Sigmoid colon (tissue), 7 donors: ENCODE results near the gene RNF181. TPM values are rescaled to one million over a fixed set of nuclear protein-coding genes. Genes with fewer than 3 reads are reported as not detected.

Source experiments
- DNase-seq: peaks from one replicate; pipeline ENCODE4 v3.0.0-alpha.2; 2019
- H3K27ac ChIP-seq, 4 donors: fragments of 200-600 bp; sonication (generic); one replicate each; pipeline ENCODE4 v1.5.1; 2016 to 2019; ENCODE audit warnings: mild to moderate bottlenecking in 1 of 4
- H3K27me3 ChIP-seq, 3 donors: fragments of 200-600 bp; sonication (generic); one replicate each; pipeline ENCODE4 v1.5.1; 2019; ENCODE audit warnings: mild to moderate bottlenecking in 1 of 3
- H3K36me3 ChIP-seq, 4 donors: fragments of 200-600 bp; sonication (generic); one replicate each; pipeline ENCODE4 v1.5.1; 2016 to 2019
- H3K4me1 ChIP-seq, 4 donors: fragments of 200-600 bp; sonication (generic); one replicate each; pipeline ENCODE4 v1.5.1; 2017 to 2019
- H3K4me3 ChIP-seq, 4 donors: fragments of 200-600 bp; sonication (generic); one replicate each; pipeline ENCODE4 v1.5.1; 2017 to 2019; ENCODE audit warnings: mild to moderate bottlenecking in 2 of 4, moderate library complexity in 1 of 4
- H3K9me3 ChIP-seq, 4 donors: fragments of 200-600 bp in 3 of 4; sonication (generic) in 3 of 4; one replicate each; pipeline versions ENCODE4 v1.5.1 to v1.6.1; 2013 to 2019
- EP300 ChIP-seq, 4 donors: sonication (generic); formaldehyde crosslinking; IDR thresholded peaks; one replicate each; pipeline ENCODE4 v1.6.1; 2017; ENCODE audit warnings: antibody characterized with exemption in 4 of 4
- POLR2A ChIP-seq, 2 donors: fragments of 450-650 bp; IDR thresholded peaks; one replicate each; pipeline ENCODE4 v1.6.1; 2016; ENCODE audit warnings: antibody characterized with exemption in 2 of 2, mild to moderate bottlenecking in 2 of 2, moderate library complexity in 2 of 2
- POLR2AphosphoS5 ChIP-seq, 4 donors: sonication (generic); formaldehyde crosslinking; IDR thresholded peaks; one replicate each; pipeline ENCODE4 v1.6.1; 2017; ENCODE audit warnings: antibody characterized with exemption in 4 of 4
- WGBS, 2 donors: extraction: QIAGEN DNeasy Blood & Tissue Kit; methylation state at CpG; one replicate each; pipeline ENCODE4 v1.1.7; 2013; 5-methylcytosine and 5-hydroxymethylcytosine counted together
- intact Hi-C: fragments of 100-400 bp; cut with DNase I; formaldehyde crosslinking; loops from one replicate; pipeline ENCODE4 v1.15.1; 2023
- polyA plus RNA-seq, 3 donors: library from polyadenylated mRNA; stranded (reverse); fragments of 200-250 nt; gene quantifications; one replicate each; pipeline ENCODE4 v1.2.3, GENCODE V29; 2013
- total RNA-seq, 4 donors: library from RNA; depleted of rRNA; stranded (reverse); fragments of >200 nt; gene quantifications; one replicate each; pipeline ENCODE4 v1.1.0, GENCODE V29; 2016
- TF ChIP-seq, protein P1 (sequence below), 4 experiments: fragments of 450-650 bp in 3 of 4; fragments of 200-600 bp in 1 of 4; IDR thresholded peaks; one replicate each; pipeline ENCODE4 v1.5.1; 2016 to 2019; ENCODE audit warnings: antibody characterized with exemption in 4 of 4, mild to moderate bottlenecking in 3 of 4, moderate library complexity in 2 of 4
- donor health status: healthy with polysubstance abuse.
- donor health status: Bipolar disorder and iron deficiency.
- donor health status: healthy.

RNF181 gene
- total and polyA plus RNA-seq, 7 donors = 124 to 190 (median 165) TPM

DNA sequence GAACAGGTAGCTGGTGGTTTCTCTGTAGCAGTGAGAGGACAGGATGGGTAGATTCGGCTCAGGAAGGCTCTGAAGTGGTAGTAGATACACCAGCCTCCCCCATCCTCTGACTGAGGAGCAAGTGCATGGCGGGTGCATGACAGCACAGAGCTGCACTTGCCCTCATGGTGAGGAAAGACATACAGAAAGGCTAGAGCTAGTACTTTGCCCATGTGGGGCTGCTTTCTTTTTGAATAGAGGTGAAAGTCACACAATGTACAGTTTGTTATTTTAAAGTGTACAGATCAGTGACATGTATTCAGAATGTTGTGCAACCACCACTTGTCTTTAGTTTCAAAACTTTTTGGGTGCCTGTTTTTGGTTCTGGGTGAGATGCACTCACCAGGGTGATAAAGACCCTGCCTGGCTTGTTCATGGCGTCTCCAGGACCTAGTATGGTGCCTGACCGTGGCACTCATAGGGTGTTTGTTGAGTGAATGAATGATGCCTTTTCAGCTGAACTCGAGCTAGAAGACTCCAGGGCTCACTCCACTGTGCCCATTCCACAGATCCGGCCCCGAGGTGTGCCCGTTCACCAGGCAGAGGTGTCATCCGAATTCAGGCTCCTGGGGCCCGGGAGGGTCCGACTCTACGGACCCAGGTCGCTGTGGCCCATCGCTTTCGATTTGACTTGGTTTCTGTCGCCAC is 11.7 kb upstream of the RNF181 start:
- no peaks in the 10 kb centered on the region for H3K27me3 ChIP-seq
- peak overlapping the region; percentile 57 to 79 (median 71) for H3K4me3 ChIP-seq
- H3K4me1 ChIP-seq = peaks cover 0 to 38% (median 30%) of the 10 kb centered on the region in 4 donors

DNA sequence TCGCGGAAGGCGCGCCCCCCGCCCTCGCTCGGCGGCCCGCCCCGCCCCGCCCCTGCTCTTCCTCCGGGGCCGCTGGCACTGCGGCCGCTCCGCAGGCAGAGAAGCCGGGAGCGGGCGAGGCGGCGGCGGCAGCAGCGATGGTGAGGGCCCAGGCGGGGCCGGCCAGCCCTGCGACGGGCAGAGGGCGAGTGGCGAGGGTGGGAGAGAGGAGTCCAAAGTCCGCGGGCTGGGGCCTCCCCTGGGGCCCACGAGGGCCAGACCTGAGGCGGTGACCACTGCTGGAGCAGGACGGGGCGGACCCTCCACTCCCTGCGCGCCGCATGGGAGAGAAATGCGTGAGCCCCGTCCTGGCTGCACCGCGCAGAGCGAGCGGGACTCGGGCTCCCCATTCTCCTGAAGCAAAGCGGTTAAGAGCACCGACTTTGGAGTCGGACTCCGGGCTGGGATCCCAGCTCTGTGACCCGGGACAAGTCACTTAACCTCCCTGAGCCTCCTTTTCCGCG is 11.1 kb upstream of the RNF181 start, which contains the start of gene VAMP5:
Gene VAMP5, plus strand, starts transcription at position 78 of the 503 bp plus-strand sequence. Its CDS starts 60 bp downstream, at position 138.
- H3K27ac ChIP-seq = peak within 1 kb of the TSS; percentile 87 to 90 (median 88)
- H3K36me3 ChIP-seq = no peaks in the 10 kb centered on the region
- peak; percentile 75 for DNase-seq
- TF ChIP-seq POLR2AphosphoS5 (IDR thresholded peaks at IDR 0.05) = peak in 2 of 4 donors; percentile 51 to 72
- TF ChIP-seq POLR2A (IDR thresholded peaks at IDR 0.05) = no peak
- TF ChIP-seq, protein P1, sequence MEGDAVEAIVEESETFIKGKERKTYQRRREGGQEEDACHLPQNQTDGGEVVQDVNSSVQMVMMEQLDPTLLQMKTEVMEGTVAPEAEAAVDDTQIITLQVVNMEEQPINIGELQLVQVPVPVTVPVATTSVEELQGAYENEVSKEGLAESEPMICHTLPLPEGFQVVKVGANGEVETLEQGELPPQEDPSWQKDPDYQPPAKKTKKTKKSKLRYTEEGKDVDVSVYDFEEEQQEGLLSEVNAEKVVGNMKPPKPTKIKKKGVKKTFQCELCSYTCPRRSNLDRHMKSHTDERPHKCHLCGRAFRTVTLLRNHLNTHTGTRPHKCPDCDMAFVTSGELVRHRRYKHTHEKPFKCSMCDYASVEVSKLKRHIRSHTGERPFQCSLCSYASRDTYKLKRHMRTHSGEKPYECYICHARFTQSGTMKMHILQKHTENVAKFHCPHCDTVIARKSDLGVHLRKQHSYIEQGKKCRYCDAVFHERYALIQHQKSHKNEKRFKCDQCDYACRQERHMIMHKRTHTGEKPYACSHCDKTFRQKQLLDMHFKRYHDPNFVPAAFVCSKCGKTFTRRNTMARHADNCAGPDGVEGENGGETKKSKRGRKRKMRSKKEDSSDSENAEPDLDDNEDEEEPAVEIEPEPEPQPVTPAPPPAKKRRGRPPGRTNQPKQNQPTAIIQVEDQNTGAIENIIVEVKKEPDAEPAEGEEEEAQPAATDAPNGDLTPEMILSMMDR (IDR thresholded peaks at IDR 0.05) = no peak
- no peak for TF ChIP-seq EP300 (IDR thresholded peaks at IDR 0.05)
- 13 to 34% methylated on average over 52 of the region's 52 CpGs for WGBS, 2 donors
- intact Hi-C loops = no loop called here
- peaks cover 0 to 44% (median 34%) of the 10 kb centered on the region in 4 donors for H3K4me1 ChIP-seq
- no peaks in the 10 kb centered on the region for H3K27me3 ChIP-seq
- peak within 1 kb of the TSS; percentile 57 to 79 (median 71) for H3K4me3 ChIP-seq
- H3K9me3 ChIP-seq = no peaks in the 10 kb centered on the region

More for the DNA sequence above, 11.7 kb upstream of the RNF181 start:
- peak; percentile 68 for DNase-seq
- H3K36me3 ChIP-seq = no peaks in the 10 kb centered on the region
- intact Hi-C loops = no loop called here
- H3K27ac ChIP-seq = peak overlapping the region; percentile 87 to 90 (median 88)
- no peaks in the 10 kb centered on the region for H3K9me3 ChIP-seq
- TF ChIP-seq, protein P1 (IDR thresholded peaks at IDR 0.05) = no peak
- TF ChIP-seq POLR2AphosphoS5 (IDR thresholded peaks at IDR 0.05) (no peak), EP300 (IDR thresholded peaks at IDR 0.05) (no peak), POLR2A (IDR thresholded peaks at IDR 0.05) (no peak)
- WGBS, 2 donors = 27 to 46% methylated on average over 16 of the region's 16 CpGs

DNA sequence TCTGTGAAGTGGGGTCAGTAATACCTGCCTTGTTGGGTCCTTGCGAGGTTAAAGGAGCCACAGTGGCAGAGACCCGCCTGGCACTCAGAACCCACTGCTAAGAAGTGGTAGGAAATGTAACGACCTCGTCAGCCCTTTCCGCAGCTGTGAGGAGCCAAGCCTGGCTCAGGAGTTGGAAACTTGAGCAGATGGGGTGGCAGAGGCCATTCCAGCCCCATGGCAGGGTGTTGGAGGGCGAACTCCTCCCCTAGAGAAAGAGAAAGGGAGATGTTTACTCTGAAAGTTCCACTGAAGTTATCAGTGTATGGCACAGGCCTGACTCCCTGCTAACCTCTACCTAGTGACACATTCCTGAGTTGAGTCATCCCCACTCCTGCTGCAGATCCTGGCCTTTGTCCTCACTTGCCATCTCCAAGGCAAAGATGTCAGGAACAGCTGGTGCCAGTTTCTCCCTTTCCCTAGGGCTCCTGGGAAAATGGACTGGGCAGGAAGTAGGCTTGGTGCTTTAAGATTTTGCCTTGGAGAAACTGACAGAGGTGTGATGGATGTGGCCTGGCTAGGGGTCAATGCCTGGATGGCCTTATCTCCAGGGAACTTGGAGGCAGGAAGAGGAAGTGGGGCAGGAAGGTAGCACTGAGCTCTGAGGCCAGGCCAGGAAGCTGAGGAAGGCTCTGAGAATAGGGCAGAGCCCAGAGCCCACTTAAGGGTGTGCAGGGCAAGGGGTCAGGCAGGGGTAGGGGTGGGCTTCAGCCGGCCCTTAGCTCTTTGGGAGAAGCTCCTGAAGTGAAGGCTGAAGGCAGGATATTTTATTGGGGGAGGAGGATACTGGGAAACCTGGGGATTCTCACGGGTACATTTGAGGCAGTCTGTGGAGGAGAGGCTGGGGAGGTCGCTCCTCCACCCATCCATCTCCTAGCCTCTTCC is 10.4 kb upstream of the RNF181 start:
- TF ChIP-seq EP300 (IDR thresholded peaks at IDR 0.05) (no peak), POLR2A (IDR thresholded peaks at IDR 0.05) (no peak), POLR2AphosphoS5 (IDR thresholded peaks at IDR 0.05) (peak; percentile 4 to 67 (median 48))
- TF ChIP-seq, protein P1 (IDR thresholded peaks at IDR 0.05) = no peak
- peak overlapping the region; percentile 87 to 90 (median 88) for H3K27ac ChIP-seq
- DNase-seq = peak; percentile 77
- H3K27me3 ChIP-seq = no peaks in the 10 kb centered on the region
- intact Hi-C loops = no loop called here
- H3K36me3 ChIP-seq = no peaks in the 10 kb centered on the region
- WGBS, 2 donors = 35 to 63% methylated on average over 9 of the region's 9 CpGs
- H3K9me3 ChIP-seq = no peaks in the 10 kb centered on the region
- peak overlapping the region; percentile 57 to 79 (median 71) for H3K4me3 ChIP-seq
- H3K4me1 ChIP-seq = peaks cover 0 to 51% (median 39%) of the 10 kb centered on the region in 4 donors

DNA sequence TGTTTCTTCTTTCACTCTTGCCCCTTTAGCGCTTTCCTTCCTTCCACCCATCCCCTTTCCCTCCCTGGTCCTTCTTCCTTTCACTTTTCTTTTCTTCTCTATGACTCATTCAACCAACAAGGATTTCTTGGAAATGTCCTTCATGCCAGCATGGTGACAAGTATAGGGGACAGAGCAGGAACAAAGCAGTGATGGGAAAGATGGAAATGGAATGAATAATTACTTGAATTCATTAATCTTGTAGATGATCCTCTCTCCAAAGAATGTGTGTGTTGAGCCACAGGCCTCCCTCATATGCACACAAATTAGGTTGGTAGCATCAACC is 9.8 kb upstream of the RNF181 start:
- 42 to 73% methylated on average over 1 of the region's 1 CpG for WGBS, 2 donors

More for the DNA sequence above, 9.8 kb upstream of the RNF181 start:
- peaks cover 0 to 58% (median 42%) of the 10 kb centered on the region in 4 donors for H3K4me1 ChIP-seq
- no peak for DNase-seq
- intact Hi-C loops = no loop called here
- TF ChIP-seq POLR2AphosphoS5 (IDR thresholded peaks at IDR 0.05) (peak in 2 of 4 donors; percentile 15 to 64), POLR2A (IDR thresholded peaks at IDR 0.05) (no peak), EP300 (IDR thresholded peaks at IDR 0.05) (no peak)
- TF ChIP-seq, protein P1 (IDR thresholded peaks at IDR 0.05) = no peak
- peak overlapping the region; percentile 87 to 90 (median 88) for H3K27ac ChIP-seq
- H3K27me3 ChIP-seq = no peaks in the 10 kb centered on the region
- H3K4me3 ChIP-seq = peak overlapping the region in 2 of 4 donors; percentile 67 to 79
- no peaks in the 10 kb centered on the region for H3K9me3 ChIP-seq
- no peaks in the 10 kb centered on the region for H3K36me3 ChIP-seq
